DND-41 (cell line): ENCODE results near the gene SCRN2.

Experiments used
- EZH2 ChIP-seq: IDR thresholded peaks from 3 replicates; pipeline ENCODE4 v1.6.1; 2012; ENCODE audit warnings: borderline replicate concordance, low read depth, mild to moderate bottlenecking, moderate library complexity, low read length, inconsistent platforms; ENCODE audit not compliant: severe bottlenecking
- TF ChIP-seq, protein P1 (sequence below): IDR thresholded peaks from 2 replicates; pipeline ENCODE4 v1.5.1; 2012; ENCODE audit warnings: borderline replicate concordance, low read length, moderate library complexity, mild to moderate bottlenecking; ENCODE audit not compliant: poor library complexity, severe bottlenecking; ENCODE audit errors: extremely low read depth

- TF ChIP-seq, protein P1, sequence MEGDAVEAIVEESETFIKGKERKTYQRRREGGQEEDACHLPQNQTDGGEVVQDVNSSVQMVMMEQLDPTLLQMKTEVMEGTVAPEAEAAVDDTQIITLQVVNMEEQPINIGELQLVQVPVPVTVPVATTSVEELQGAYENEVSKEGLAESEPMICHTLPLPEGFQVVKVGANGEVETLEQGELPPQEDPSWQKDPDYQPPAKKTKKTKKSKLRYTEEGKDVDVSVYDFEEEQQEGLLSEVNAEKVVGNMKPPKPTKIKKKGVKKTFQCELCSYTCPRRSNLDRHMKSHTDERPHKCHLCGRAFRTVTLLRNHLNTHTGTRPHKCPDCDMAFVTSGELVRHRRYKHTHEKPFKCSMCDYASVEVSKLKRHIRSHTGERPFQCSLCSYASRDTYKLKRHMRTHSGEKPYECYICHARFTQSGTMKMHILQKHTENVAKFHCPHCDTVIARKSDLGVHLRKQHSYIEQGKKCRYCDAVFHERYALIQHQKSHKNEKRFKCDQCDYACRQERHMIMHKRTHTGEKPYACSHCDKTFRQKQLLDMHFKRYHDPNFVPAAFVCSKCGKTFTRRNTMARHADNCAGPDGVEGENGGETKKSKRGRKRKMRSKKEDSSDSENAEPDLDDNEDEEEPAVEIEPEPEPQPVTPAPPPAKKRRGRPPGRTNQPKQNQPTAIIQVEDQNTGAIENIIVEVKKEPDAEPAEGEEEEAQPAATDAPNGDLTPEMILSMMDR, result no peak
- no peak for TF ChIP-seq EZH2
Observed at GRCh38 chr17:47807421-47807820, 33.7 kb downstream of the SCRN2 start.
